Coronary artery (tissue), 2 donors: ENCODE data around the gene ATRNL1.
A peak's percentile ranks its signal among the peaks of the same experiment; 100 is the strongest.

Experiments used
- DNase-seq: peaks from one replicate; pipeline ENCODE4 v3.0.0-alpha.2; 2017; ENCODE audit warnings: low spot score
- H3K27ac ChIP-seq, 2 donors: fragments of 200-600 bp; sonication (generic); one replicate each; pipeline ENCODE4 v1.5.1; 2016 to 2019
- H3K4me3 ChIP-seq: fragments of 200-600 bp; sonication (generic); 2 replicates; pipeline ENCODE4 v1.5.1; 2016; ENCODE audit warnings: mild to moderate bottlenecking, moderate library complexity
- TF ChIP-seq, protein P1 (sequence below): fragments of 200-600 bp; sonication (generic); IDR thresholded peaks from one replicate; pipeline ENCODE4 v1.5.1; 2019; ENCODE audit warnings: antibody characterized with exemption

ATRNL1 gene

DNA sequence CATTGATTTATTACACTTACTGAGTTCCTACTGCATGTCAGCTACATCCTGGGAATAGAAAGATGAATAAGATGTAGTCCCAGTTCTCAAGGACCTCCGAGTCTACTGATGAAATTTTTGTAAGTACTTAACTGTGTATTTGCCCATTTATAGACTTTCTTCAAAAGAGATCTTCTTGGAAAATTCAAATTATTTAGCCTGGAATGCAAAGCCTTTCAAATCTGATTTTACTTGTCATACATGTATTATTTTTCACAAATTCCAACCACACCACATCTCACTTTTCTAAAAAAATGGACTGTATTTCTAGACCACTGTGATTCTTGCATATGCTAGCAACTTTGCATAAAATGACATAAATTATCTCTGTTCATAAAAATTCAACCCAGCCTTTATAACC, 581.3 kb downstream of the ATRNL1 start:
- Histone ChIP-seq H3K4me3 (no peak overlapping the region), H3K27ac (no peak overlapping the region)
- TF ChIP-seq, protein P1, sequence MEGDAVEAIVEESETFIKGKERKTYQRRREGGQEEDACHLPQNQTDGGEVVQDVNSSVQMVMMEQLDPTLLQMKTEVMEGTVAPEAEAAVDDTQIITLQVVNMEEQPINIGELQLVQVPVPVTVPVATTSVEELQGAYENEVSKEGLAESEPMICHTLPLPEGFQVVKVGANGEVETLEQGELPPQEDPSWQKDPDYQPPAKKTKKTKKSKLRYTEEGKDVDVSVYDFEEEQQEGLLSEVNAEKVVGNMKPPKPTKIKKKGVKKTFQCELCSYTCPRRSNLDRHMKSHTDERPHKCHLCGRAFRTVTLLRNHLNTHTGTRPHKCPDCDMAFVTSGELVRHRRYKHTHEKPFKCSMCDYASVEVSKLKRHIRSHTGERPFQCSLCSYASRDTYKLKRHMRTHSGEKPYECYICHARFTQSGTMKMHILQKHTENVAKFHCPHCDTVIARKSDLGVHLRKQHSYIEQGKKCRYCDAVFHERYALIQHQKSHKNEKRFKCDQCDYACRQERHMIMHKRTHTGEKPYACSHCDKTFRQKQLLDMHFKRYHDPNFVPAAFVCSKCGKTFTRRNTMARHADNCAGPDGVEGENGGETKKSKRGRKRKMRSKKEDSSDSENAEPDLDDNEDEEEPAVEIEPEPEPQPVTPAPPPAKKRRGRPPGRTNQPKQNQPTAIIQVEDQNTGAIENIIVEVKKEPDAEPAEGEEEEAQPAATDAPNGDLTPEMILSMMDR, result no peak
- no peak for DNase-seq

DNA sequence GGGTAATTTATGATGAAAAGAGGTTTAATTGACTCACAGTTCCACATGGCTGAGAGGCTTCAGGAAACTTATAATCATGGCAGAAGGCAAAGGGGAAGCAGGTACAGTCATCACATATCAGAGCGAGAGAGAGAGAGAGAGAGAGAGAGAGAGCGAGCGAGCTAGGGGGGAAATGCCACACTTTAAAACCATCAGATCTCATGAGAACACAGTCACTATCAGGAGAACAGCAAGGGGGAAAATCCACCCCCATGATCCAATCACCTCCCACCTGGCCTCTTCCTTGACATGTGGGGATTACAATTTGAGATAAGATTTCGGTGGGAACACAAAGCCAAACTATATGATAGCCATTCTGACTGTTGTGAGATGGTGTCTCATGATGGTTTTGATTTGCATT, 603.6 kb downstream of the ATRNL1 start:
- Histone ChIP-seq H3K4me3 (no peak overlapping the region), H3K27ac (no peak overlapping the region)
- TF ChIP-seq, protein P1, result no peak
- DNase-seq, result no peak

DNA sequence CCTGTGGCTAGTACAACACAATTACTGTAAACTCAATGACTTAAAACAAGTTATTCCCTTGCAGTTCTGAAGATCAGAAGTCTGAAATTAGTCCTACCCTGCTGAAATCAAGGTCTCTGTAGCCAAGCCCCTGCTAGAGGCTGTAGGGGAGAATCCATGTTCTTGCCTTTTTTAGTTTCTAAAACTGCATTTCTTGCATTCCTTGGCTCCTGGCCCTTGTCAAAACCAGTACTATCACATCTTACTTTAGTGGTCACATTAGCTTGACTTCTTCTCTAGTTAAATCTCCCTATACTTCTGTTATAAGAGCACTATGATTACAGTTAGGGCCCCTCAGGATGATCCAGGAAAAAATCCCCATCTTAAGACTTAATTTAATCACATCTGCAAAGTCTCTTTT, 612.9 kb downstream of the ATRNL1 start:
- H3K4me3 ChIP-seq, result no peak overlapping the region
- no peak for DNase-seq
- TF ChIP-seq, protein P1, result no peak
- no peak overlapping the region for H3K27ac ChIP-seq

DNA sequence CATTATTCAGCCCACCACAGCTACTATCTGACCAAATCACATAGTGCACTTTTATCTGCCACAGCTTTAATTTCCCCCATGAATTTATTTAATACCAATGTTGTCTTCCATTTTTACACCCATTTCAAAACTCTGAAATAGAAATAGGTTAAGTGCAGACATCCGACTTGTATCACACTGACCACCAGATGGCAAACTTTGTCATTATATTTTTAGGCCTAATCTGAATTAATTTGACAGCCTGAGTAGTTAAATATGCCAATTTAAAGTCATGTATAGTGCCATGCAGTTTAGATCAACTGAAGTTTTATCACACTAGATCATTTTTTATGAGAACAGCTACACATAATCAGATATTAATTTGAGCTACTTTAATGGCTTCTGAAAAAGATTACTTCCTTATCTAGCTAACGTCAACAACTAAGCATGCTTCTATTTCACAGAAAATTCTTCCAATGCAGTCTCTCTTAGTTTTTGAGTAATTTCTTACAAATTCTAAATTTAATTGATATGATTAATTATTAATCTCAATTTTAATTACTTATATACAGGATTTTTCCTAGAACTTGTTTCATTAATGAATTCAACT, 613.4 kb downstream of the ATRNL1 start:
- DNase-seq, result no peak
- Histone ChIP-seq H3K27ac (no peak overlapping the region), H3K4me3 (no peak overlapping the region)
- TF ChIP-seq, protein P1, result peak; percentile 31

DNA sequence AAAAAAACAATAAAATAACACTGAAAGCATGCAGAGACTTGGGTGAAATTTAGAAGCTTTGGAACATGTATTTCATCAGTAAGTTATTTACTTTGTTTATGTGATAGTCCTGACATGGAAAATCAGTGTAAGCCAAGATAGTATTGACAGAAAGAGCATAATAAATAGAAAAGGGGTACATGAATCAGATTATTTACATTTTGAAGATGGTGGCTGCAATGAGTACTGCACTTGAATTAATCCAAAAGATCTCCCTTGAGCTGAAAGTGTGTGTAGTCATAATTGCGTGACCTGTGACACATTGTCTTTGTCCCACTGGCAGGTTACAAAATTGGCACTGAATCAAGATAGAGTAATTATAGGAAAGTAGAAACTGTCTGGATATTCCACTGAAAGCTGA, 617.0 kb downstream of the ATRNL1 start:
- Histone ChIP-seq H3K4me3 (no peak overlapping the region), H3K27ac (no peak overlapping the region)
- TF ChIP-seq, protein P1, result no peak
- DNase-seq, result no peak

DNA sequence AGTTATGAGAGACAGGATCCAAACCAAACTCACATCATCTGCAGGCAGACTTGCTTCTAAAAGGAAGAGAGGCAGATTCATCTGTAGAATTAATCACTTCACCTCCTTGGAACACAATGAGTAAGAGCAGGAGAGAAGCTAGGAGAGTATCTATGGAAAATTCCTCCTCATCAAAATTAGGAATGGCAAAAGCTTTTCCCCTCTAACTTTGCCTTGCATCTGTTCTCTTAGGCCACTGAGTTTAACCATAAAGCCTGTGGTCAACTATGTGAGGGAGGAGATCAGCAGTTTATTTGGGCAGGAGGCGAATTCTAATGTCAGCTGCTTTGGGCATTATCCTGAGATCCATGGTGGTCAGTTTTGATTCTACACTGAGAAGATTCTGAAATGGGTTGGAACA, 618.1 kb downstream of the ATRNL1 start:
- Histone ChIP-seq H3K27ac (no peak overlapping the region), H3K4me3 (no peak overlapping the region)
- DNase-seq, result no peak
- TF ChIP-seq, protein P1, result no peak

DNA sequence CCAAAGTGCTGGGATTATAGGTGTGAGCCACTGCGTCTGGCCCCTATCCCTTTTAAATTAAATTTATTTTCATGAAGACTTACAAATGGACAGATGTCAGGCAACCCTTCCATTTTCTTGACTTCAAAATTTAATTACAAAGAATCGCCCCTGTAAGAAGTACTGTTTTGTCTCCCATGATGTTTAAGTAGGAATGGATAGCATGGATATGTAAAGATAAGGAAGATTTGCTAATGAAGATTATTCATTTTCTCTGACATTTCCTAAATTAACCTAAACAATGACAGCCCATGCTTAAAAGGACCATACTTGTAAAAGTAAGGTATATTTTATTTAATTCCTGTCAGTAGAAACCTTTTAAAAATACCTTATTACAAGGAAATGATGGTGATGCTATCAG, 627.0 kb downstream of the ATRNL1 start:
- TF ChIP-seq, protein P1, result no peak
- DNase-seq, result no peak
- Histone ChIP-seq H3K27ac (no peak overlapping the region), H3K4me3 (no peak overlapping the region)
